Lower lobe of right lung (tissue), 2 donors: ENCODE data around the gene C9orf78. TPM values are rescaled to one million over a fixed set of nuclear protein-coding genes. Genes with fewer than 3 reads are reported as not detected.

Experiments
- ATAC-seq, 2 donors: fragments of 200-7000 bp; cut with Tn5 transposase; one replicate each; pipeline ENCODE4 v1.9.1; 2020 to 2022; ENCODE audit warnings: mild to moderate bottlenecking in 2 of 2, moderate library complexity in 2 of 2
- DNase-seq: peaks from one replicate; pipeline ENCODE4 v3.0.0-alpha.2; 2020
- H3K27ac ChIP-seq: fragments of 200-600 bp; one replicate; pipeline ENCODE4 v1.8.0; 2022
- H3K27me3 ChIP-seq: fragments of 200-600 bp; one replicate; pipeline ENCODE4 v1.8.0; 2022; ENCODE audit warnings: low read depth
- H3K36me3 ChIP-seq: fragments of 200-600 bp; one replicate; pipeline ENCODE4 v1.8.0; 2022; ENCODE audit warnings: mild to moderate bottlenecking
- H3K4me1 ChIP-seq: fragments of 200-600 bp; one replicate; pipeline ENCODE4 v1.8.0; 2022
- H3K4me3 ChIP-seq: fragments of 200-600 bp; one replicate; pipeline ENCODE4 v1.8.0; 2022; ENCODE audit warnings: mild to moderate bottlenecking
- H3K9me3 ChIP-seq: fragments of 200-600 bp; one replicate; pipeline ENCODE4 v1.8.0; 2022
- intact Hi-C: fragments of 100-400 bp; cut with DNase I; formaldehyde crosslinking; loops from one replicate; pipeline ENCODE4 v1.11.0; 2022
- total RNA-seq: library from RNA; stranded (reverse); fragmentation: NEBNext Ultra II Directional; extraction: Animal tissue kit (Norgen Biotek cat#: 25700); gene quantifications from one replicate; pipeline ENCODE4 v1.2.1, GENCODE V29; 2021
- TF ChIP-seq, protein P1 (sequence below): fragments of 200-600 bp; IDR thresholded peaks from one replicate; pipeline ENCODE4 v1.8.0; 2022; ENCODE audit warnings: antibody characterized with exemption, mild to moderate bottlenecking
- donor health status: DM: no; HTN: yes; CAD: no; lungs with severe emphysema.

The C9orf78 gene
- total RNA-seq, 1 donor from 2014 or later = 42.0 TPM

DNA sequence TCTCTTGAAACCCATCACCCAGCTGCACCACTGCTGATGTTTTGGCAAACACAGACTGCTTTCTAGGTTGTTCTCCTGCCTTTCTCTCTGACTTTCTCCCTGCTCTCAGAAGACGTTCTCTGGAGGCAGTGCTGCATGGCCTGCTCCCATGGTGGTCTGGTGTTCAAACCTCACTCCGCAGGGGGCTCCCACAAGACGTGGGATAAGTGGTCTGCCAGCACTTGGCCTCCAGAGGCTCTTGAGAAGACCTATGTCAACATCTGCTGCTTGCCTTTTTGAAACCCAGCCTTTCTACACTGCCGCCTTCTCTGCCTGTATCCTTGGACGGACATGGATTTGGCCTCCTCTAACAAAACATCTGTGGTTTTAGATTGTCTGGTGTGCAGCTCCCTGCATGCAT, 16.7 kb upstream of the C9orf78 start:
- Histone ChIP-seq H3K4me3 (no peak overlapping the region), H3K27me3 (no peaks in the 10 kb centered on the region), H3K4me1 (no peaks in the 10 kb centered on the region), H3K27ac (no peak overlapping the region), H3K36me3 (peaks cover 71% of the 10 kb centered on the region), H3K9me3 (no peaks in the 10 kb centered on the region)
- intact Hi-C loops = no loop called here
- DNase-seq (no peak), ATAC-seq (no peak)
- TF ChIP-seq, protein P1, sequence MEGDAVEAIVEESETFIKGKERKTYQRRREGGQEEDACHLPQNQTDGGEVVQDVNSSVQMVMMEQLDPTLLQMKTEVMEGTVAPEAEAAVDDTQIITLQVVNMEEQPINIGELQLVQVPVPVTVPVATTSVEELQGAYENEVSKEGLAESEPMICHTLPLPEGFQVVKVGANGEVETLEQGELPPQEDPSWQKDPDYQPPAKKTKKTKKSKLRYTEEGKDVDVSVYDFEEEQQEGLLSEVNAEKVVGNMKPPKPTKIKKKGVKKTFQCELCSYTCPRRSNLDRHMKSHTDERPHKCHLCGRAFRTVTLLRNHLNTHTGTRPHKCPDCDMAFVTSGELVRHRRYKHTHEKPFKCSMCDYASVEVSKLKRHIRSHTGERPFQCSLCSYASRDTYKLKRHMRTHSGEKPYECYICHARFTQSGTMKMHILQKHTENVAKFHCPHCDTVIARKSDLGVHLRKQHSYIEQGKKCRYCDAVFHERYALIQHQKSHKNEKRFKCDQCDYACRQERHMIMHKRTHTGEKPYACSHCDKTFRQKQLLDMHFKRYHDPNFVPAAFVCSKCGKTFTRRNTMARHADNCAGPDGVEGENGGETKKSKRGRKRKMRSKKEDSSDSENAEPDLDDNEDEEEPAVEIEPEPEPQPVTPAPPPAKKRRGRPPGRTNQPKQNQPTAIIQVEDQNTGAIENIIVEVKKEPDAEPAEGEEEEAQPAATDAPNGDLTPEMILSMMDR = no peak

DNA sequence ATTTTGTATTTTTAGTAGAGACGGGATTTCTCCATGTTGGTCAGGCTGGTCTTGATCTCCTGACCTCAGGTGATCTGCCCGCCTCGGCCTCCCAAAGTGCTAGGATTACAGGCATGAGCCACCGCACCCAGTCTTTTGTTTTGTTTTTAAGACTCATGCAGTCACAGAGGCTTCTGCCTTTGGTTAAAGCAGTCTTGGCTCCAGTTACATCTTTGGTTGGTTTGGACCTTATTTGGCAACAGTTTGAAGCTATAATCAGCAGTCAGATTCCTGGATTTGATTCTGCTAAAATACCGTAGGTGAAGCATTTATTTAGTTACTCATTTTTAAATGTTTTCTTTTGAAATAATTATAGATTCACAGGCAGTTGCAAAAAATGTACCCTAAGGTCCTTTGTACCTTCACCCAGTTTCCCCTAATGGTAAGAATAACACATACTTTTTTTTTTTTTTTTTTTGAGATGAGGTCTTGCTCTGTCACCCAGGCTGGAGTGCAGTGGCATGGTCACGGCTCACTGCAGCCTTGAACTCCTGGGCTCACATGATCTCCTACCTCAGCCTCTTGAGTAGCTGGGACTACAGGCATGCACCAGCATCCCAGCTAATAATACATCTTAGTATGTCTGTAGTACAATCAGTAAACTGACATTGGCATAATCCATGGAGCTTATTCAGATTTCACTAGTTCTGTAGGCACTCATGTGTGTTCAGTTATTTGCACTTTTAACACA, 15.9 kb upstream of the C9orf78 start:
- TF ChIP-seq, protein P1 = no peak
- no peak overlapping the region for H3K27ac ChIP-seq
- H3K27me3 ChIP-seq = no peaks in the 10 kb centered on the region
- peaks cover 63% of the 10 kb centered on the region for H3K36me3 ChIP-seq
- intact Hi-C loops = no loop called here
- no peaks in the 10 kb centered on the region for H3K9me3 ChIP-seq
- DNase-seq (no peak), ATAC-seq (no peak)
- no peak overlapping the region for H3K4me3 ChIP-seq
- H3K4me1 ChIP-seq = no peaks in the 10 kb centered on the region

DNA sequence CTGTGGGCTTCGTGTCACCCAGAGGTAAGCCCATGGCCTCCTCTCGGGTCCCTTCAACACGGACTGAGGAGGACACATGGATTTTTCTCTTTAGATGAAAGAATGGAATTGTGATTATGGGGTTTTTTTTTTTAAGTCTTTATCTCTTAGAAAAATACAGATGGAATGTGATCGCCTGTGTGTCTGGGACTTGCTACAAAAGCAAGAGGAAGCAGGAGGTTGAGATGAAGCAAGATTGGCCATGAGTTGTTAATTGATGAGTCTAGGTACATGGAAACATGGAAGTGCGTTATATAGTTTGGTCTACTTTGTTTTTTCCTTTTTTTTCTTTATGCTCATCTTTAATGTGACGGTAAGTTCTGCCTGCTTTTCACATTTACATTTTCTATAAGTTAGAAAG, 14.8 kb upstream of the C9orf78 start:
- H3K36me3 ChIP-seq = peaks cover 55% of the 10 kb centered on the region
- no peak for ATAC-seq
- H3K4me3 ChIP-seq = no peak overlapping the region
- no peaks in the 10 kb centered on the region for H3K4me1 ChIP-seq
- no peak overlapping the region for H3K27ac ChIP-seq
- no peaks in the 10 kb centered on the region for H3K9me3 ChIP-seq
- TF ChIP-seq, protein P1 = no peak
- no peaks in the 10 kb centered on the region for H3K27me3 ChIP-seq
- no peak for DNase-seq
- intact Hi-C loops = no loop called here

DNA sequence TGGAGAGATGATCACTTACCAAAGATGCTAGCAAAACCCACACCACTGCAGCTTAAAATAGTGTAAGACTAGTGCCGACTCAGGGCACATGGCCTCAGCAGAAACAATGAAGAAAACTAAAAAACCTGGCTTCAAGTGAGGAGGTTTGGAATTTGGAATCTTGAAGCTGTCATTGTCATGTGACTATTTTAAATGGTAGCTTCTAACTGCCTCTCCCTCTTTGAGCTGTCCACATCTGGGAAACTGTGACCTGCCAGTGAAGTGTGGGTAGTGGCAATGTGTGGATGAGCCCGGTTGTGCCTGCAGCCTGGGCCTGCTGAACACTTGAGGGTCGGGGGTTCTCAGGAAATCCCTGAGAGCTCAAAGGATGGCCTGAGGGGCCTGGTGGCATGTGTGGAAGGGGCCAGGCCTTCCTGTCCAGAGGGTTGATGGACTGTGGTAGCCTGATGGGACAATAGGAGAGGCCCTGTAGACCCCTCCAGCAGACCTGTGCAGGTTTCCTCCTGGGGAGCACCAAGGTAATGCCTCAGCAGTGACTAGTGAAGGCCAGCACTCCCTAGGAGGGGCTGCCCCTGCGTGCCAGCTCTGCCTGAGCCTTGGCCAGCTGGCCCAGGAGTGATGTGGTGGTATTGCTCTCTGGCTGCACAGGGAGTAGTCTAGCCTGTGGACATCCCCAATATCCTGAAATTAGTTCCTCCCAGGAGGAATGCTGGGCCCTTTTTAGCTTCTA, 13.8 kb upstream of the C9orf78 start:
- H3K9me3 ChIP-seq = no peaks in the 10 kb centered on the region
- H3K4me1 ChIP-seq = no peaks in the 10 kb centered on the region
- H3K36me3 ChIP-seq = peaks cover 44% of the 10 kb centered on the region
- no peak overlapping the region for H3K4me3 ChIP-seq
- peak in 1 of 2 donors; percentile 47 for ATAC-seq
- no peaks in the 10 kb centered on the region for H3K27me3 ChIP-seq
- no peak overlapping the region for H3K27ac ChIP-seq
- no peak for DNase-seq
- TF ChIP-seq, protein P1 = no peak
- intact Hi-C loops = no loop called here

DNA sequence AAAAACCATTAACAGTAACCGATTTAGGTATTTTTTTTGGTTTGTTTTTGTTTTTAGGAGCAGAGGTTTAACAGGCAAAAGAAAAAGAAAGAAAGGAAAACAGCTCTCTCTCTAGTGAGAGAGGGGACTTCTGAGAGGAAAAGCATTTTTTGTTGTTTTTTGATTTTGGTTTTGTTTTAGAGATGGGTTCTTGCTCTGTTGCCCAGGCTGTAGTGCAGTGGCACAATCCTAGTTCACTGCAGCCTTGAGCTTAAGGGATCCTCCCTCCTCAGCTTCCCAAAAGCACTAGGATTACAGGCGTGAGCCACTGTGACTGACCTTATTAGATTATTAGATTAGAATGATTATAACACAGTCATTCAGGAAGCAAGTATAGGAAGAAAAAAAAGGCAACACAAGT, 10.3 kb upstream of the C9orf78 start:
- H3K27me3 ChIP-seq = no peaks in the 10 kb centered on the region
- H3K27ac ChIP-seq = no peak overlapping the region
- TF ChIP-seq, protein P1 = no peak
- no peak overlapping the region for H3K4me3 ChIP-seq
- peaks cover 9% of the 10 kb centered on the region for H3K36me3 ChIP-seq
- no peak for ATAC-seq
- H3K9me3 ChIP-seq = no peaks in the 10 kb centered on the region
- no peaks in the 10 kb centered on the region for H3K4me1 ChIP-seq
- no peak for DNase-seq
- intact Hi-C loops = no loop called here
